MM.1S (cell line): ENCODE data around the gene PSMD14.

Experiments
- DNase-seq: peaks from one replicate; pipeline ENCODE4 v3.0.0-alpha.2; 2015
- H2AFZ ChIP-seq: fragments of 300-600 bp; sonication (generic); 2 replicates; pipeline ENCODE4 v1.6.0; 2016; ENCODE audit warnings: antibody characterized with exemption, low read length
- H3F3A ChIP-seq: fragments of 300-600 bp; sonication (generic); 2 replicates; pipeline ENCODE4 v1.6.1; 2016; ENCODE audit warnings: mild to moderate bottlenecking, antibody characterized with exemption, low read length, moderate library complexity, mixed read lengths; ENCODE audit not compliant: insufficient read depth
- H3K27ac ChIP-seq: fragments of 300-600 bp; sonication (generic); 2 replicates; pipeline ENCODE4 v1.5.1; 2016; ENCODE audit warnings: mild to moderate bottlenecking, low read length
- H3K27me3 ChIP-seq: fragments of 300-600 bp; sonication (generic); replicated peaks from 2 replicates; pipeline ENCODE4 v1.6.0; 2016; ENCODE audit warnings: low read length; ENCODE audit not compliant: insufficient read depth
- H3K36me3 ChIP-seq: fragments of 300-600 bp; sonication (generic); replicated peaks from 2 replicates; pipeline ENCODE4 v1.6.1; 2016; ENCODE audit warnings: mild to moderate bottlenecking, low read length, mixed read lengths; ENCODE audit not compliant: insufficient read depth
- H3K4me1 ChIP-seq: fragments of 300-600 bp; sonication (generic); 2 replicates; pipeline ENCODE4 v1.6.1; 2016; ENCODE audit warnings: low read length, mixed read lengths
- H3K4me2 ChIP-seq: fragments of 300-600 bp; sonication (generic); 2 replicates; pipeline ENCODE4 v1.6.0; 2016; ENCODE audit warnings: low read depth, low read length
- H3K4me3 ChIP-seq: fragments of 300-600 bp; sonication (generic); 2 replicates; pipeline ENCODE4 v1.5.1; 2016; ENCODE audit warnings: low read length, mixed read lengths
- H3K79me2 ChIP-seq: fragments of 300-600 bp; sonication (generic); 2 replicates; pipeline ENCODE4 v1.6.1; 2016; ENCODE audit warnings: mixed run types, low read length, mixed read lengths
- H3K9ac ChIP-seq: fragments of 300-600 bp; sonication (generic); 2 replicates; pipeline ENCODE4 v1.6.1; 2016; ENCODE audit warnings: low read length, mixed read lengths
- H3K9me2 ChIP-seq: fragments of 300-600 bp; sonication (generic); replicated peaks from 2 replicates; pipeline ENCODE4 v1.6.1; 2016; ENCODE audit warnings: mild to moderate bottlenecking, low read length, mixed read lengths; ENCODE audit not compliant: insufficient read depth
- H3K9me3 ChIP-seq: fragments of 300-600 bp; sonication (generic); replicated peaks from 2 replicates; pipeline ENCODE4 v1.6.1; 2016; ENCODE audit warnings: mild to moderate bottlenecking, low read length, mixed read lengths; ENCODE audit not compliant: insufficient read depth
- H4K20me1 ChIP-seq: fragments of 300-600 bp; sonication (generic); 2 replicates; pipeline ENCODE4 v1.6.1; 2016; ENCODE audit warnings: mild to moderate bottlenecking, low read length, moderate library complexity, mixed read lengths; ENCODE audit not compliant: insufficient read depth
- CTCF ChIP-seq: fragments of 300-600 bp; sonication (generic); IDR thresholded peaks from 2 replicates; pipeline ENCODE4 v1.5.1; 2016; ENCODE audit warnings: antibody characterized with exemption, low read length, mixed read lengths
- EZH2 ChIP-seq: fragments of 300-600 bp; sonication (generic); optimal IDR thresholded peaks from 2 replicates; pipeline ENCODE3; 2017; ENCODE audit warnings: low read depth, mild to moderate bottlenecking, antibody characterized with exemption, low read length, mixed read lengths
- EZH2phosphoT487 ChIP-seq: fragments of 300-600 bp; sonication (generic); IDR thresholded peaks from 2 replicates; pipeline ENCODE4 v1.6.1; 2018; ENCODE audit warnings: antibody characterized with exemption, low read length

The PSMD14 gene

DNA sequence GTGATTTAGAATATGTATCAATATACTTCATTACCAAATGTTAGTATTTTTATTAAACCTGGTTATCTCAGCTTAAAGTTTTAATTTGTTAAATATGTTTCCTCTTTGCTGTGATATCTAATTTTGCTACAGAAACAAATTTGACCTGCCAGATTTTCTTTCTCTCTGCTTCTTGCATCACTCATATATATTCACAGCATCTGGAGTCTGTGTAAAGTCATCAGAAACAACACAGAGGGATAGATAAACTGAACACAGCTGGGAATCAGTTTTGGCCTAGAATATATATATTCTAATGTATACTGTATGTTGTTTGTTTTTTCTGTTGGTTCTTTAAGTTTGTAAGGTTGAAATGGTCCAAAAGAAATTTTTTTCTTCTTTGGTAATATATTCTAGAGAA is 8.5 kb downstream of the PSMD14 start:
- no peaks in the 10 kb centered on the region for H3K27me3 ChIP-seq
- H3K9me3 ChIP-seq = no peaks in the 10 kb centered on the region
- H3K9me2 ChIP-seq = no peaks in the 10 kb centered on the region
- no peaks in the 10 kb centered on the region for H3F3A ChIP-seq
- no peaks in the 10 kb centered on the region for H3K4me1 ChIP-seq
- H3K4me2 ChIP-seq = no peak overlapping the region
- no peak overlapping the region for H3K4me3 ChIP-seq
- no peak overlapping the region for H3K9ac ChIP-seq
- no peak overlapping the region for H2AFZ ChIP-seq
- TF ChIP-seq CTCF = no peak
- TF ChIP-seq EZH2phosphoT487 = no peak
- no peak for TF ChIP-seq EZH2
- H4K20me1 ChIP-seq = peaks cover 41% of the 10 kb centered on the region
- no peak for DNase-seq
- no peak overlapping the region for H3K27ac ChIP-seq
- H3K79me2 ChIP-seq = peaks cover 96% of the 10 kb centered on the region
- H3K36me3 ChIP-seq = no peaks in the 10 kb centered on the region; the same call in 1 of the 2 replicates

- Histone ChIP-seq H3K79me2 (peaks cover 93% of the 10 kb centered on the region), H3K9me2 (no peaks in the 10 kb centered on the region), H3K27ac (no peak overlapping the region), H3K9me3 (no peaks in the 10 kb centered on the region), H3K4me3 (no peak overlapping the region), H3K36me3 (no peaks in the 10 kb centered on the region; the same call in 1 of the 2 replicates), H3K9ac (no peak overlapping the region), H3K4me1 (no peaks in the 10 kb centered on the region), H3F3A (no peaks in the 10 kb centered on the region), H4K20me1 (peaks cover 16% of the 10 kb centered on the region; the same call in 1 of the 2 replicates), H3K4me2 (no peak overlapping the region), H2AFZ (no peak overlapping the region), H3K27me3 (no peaks in the 10 kb centered on the region)
- no peak for DNase-seq
- TF ChIP-seq CTCF (no peak), EZH2 (no peak), EZH2phosphoT487 (no peak)
These were observed 13.9 kb downstream of the PSMD14 start for GRCh38 chr2:161321944-161322648.

GRCh38 chr2:161324876-161325275 is 16.7 kb downstream of the PSMD14 start:
- H3K4me1 ChIP-seq = no peaks in the 10 kb centered on the region
- peaks cover 93% of the 10 kb centered on the region for H3K79me2 ChIP-seq
- H3K9me2 ChIP-seq = no peaks in the 10 kb centered on the region
- no peak overlapping the region for H3K9ac ChIP-seq
- no peak for DNase-seq
- peaks cover 4% of the 10 kb centered on the region; the same call in 1 of the 2 replicates for H4K20me1 ChIP-seq
- no peaks in the 10 kb centered on the region; the same call in 1 of the 2 replicates for H3K36me3 ChIP-seq
- no peak overlapping the region for H3K4me2 ChIP-seq
- no peaks in the 10 kb centered on the region for H3F3A ChIP-seq
- H3K27ac ChIP-seq = no peak overlapping the region
- TF ChIP-seq EZH2phosphoT487 = no peak
- no peak for TF ChIP-seq EZH2
- H3K4me3 ChIP-seq = no peak overlapping the region
- H3K9me3 ChIP-seq = no peaks in the 10 kb centered on the region
- H2AFZ ChIP-seq = no peak overlapping the region
- H3K27me3 ChIP-seq = no peaks in the 10 kb centered on the region

GRCh38 chr2:161327582-161327981 is 19.4 kb downstream of the PSMD14 start:
- Histone ChIP-seq H3K36me3 (no peaks in the 10 kb centered on the region; the same call in 1 of the 2 replicates), H3K27ac (no peak overlapping the region), H3K9me2 (no peaks in the 10 kb centered on the region), H4K20me1 (peaks cover 4% of the 10 kb centered on the region; the same call in 1 of the 2 replicates), H3K27me3 (no peaks in the 10 kb centered on the region), H3K4me2 (no peak overlapping the region), H3F3A (no peaks in the 10 kb centered on the region), H3K9me3 (no peaks in the 10 kb centered on the region), H3K79me2 (peaks cover 95% of the 10 kb centered on the region), H3K9ac (no peak overlapping the region), H2AFZ (no peak overlapping the region), H3K4me1 (no peaks in the 10 kb centered on the region), H3K4me3 (no peak overlapping the region)
- DNase-seq = no peak
- TF ChIP-seq EZH2 = no peak
